Measurements from ENCODE around the gene SLC45A3. TPM values are rescaled to one million over a fixed set of nuclear protein-coding genes. Genes with fewer than 3 reads are reported as not detected.

The SLC45A3 gene
- total and polyA plus RNA-seq, 2 of the 4 experiments (the other 2 are of a cell fraction), result 1.4 to 2.5 TPM

GRCh38 chr1:205610901-205611466, 69.3 kb downstream of the SLC45A3 start:
- peaks cover 2% of the 10 kb centered on the region; the same call in 1 of the 2 replicates for H3K9me1 ChIP-seq (ENCODE audit: insufficient read depth, low read length)
- no peaks in the 10 kb centered on the region for H3K27me3 ChIP-seq (ENCODE audit: control insufficient read depth, insufficient read depth, low read length)
- no peak overlapping the region for H3K4me2 ChIP-seq (ENCODE audit: low read depth, low read length)
- H2AK9ac ChIP-seq (replicated peaks; ENCODE audit: low read depth, low read length, poor library complexity), result no peak overlapping the region
- ChIA-PET POLR2A (ENCODE audit: unreplicated experiment) (no interaction called here), CTCF (no interaction called here)
- H3K56ac ChIP-seq (ENCODE audit: extremely low read depth, insufficient read depth, low read length), result no peak overlapping the region
- peaks cover 18 to 46% of the 10 kb centered on the region in 2 experiments for H3K79me1 ChIP-seq (ENCODE audit: low read depth in 1 of 2, low read length in 2 of 2)
- no peak overlapping the region for H2AFZ ChIP-seq (replicated peaks; ENCODE audit: low read length, poor library complexity)
- in situ Hi-C loops (cut with MboI; ENCODE audit: low sequenced_read_pairs), result no loop called here
- H2BK15ac ChIP-seq (ENCODE audit: low read depth, low read length), result no peak overlapping the region
- H2AK5ac ChIP-seq (ENCODE audit: low read depth, low read length), result no peak overlapping the region
- no peak overlapping the region for H4K8ac ChIP-seq (ENCODE audit: low read depth in 2 of 2, low read length in 2 of 2)
- no peak overlapping the region for H3K4ac ChIP-seq (ENCODE audit: low read depth, low read length)
- intact Hi-C loops (cut with micrococcal nuclease), result loop anchor here (1.0 kb wide), 1 partner anchor 10 kb away; no protein-coding TSS in a partner anchor
- no peaks in the 10 kb centered on the region for H3K9me3 ChIP-seq (ENCODE audit: control insufficient read depth, insufficient read depth, low read length)
- H3K36me3 ChIP-seq (ENCODE audit: control insufficient read depth, insufficient read depth, low read length), result peaks cover 12% of the 10 kb centered on the region
- H2BK5ac ChIP-seq (ENCODE audit: low read depth, low read length, poor library complexity, severe bottlenecking), result no peak overlapping the region
- no peak overlapping the region for H3K18ac ChIP-seq (ENCODE audit: low read depth, low read length)
- dilution Hi-C loops (cut with HindIII; ENCODE audit: low sequenced_read_pairs, unreplicated experiment), result no loop called here
- no peak overlapping the region for H2BK120ac ChIP-seq (ENCODE audit: low read depth, low read length)
- no peak overlapping the region for H4K91ac ChIP-seq (ENCODE audit: insufficient read depth, low read depth, low read length)
- H3K4me3 ChIP-seq (ENCODE audit: insufficient read depth, low read depth, low read length), result no peak overlapping the region
- peaks cover 2% of the 10 kb centered on the region; the same call in 1 of the 2 replicates for H3K4me1 ChIP-seq (ENCODE audit: control insufficient read depth, insufficient read depth, low read length)
- WGBS, 2 experiments (ENCODE audit: extremely low coverage in 2 of 2, insufficient read length in 1 of 2), result 100% methylated on average over 2 of the region's 3 CpGs; no CpG with 5 or more reads in 1 of the 2 experiments
- TSS peak; percentile 2 for BruUV-seq (replicated peaks)
- peaks cover 5% of the 10 kb centered on the region; the same call in 1 of the 2 replicates for H4K20me1 ChIP-seq (ENCODE audit: insufficient read depth, low read length)
- no peak for ATAC-seq (ENCODE audit: low read depth)
- H3K9ac ChIP-seq (ENCODE audit: low read depth, low read length), result no peak overlapping the region; the same call in 1 of the 2 replicates
- no peak overlapping the region for H3K14ac ChIP-seq (replicated peaks; ENCODE audit: low read depth, low read length)
- H2BK20ac ChIP-seq (ENCODE audit: low read depth, low read length), result no peak overlapping the region
- H3K23ac ChIP-seq (ENCODE audit: low read depth, low read length), result no peak overlapping the region
- no peak for DNase-seq
- no peak overlapping the region for H4K5ac ChIP-seq (ENCODE audit: low read depth, low read length)
- no peak overlapping the region for H3K27ac ChIP-seq (ENCODE audit: insufficient read depth, low read length)
- TF ChIP-seq CTCF (conservative IDR thresholded peaks at IDR 0.05; ENCODE audit: low read depth, low read length) (no peak), CEBPB (IDR thresholded peaks at IDR 0.05; ENCODE audit: low read depth, low read length) (peak; percentile 35; the same call in 1 of the 2 replicates), RAD21 (IDR thresholded peaks at IDR 0.05; ENCODE audit: low read length) (no peak)

All from IMR-90 (cell line).